CD4-positive, alpha-beta memory T cell (primary cell): ENCODE data around the gene TMEM135. TPM values are rescaled to one million over a fixed set of nuclear protein-coding genes. Genes with fewer than 3 reads are reported as not detected.
"Not testable (repeated sequence)": the region's sequence is repeated elsewhere in the genome, so short reads cannot be mapped to it uniquely, and the experiment has no call there.

Experiments
- CTCF ChIA-PET: fragments of 350-600 bp; sonication (Branson Sonifier 250); formaldehyde crosslinking; loops from one replicate; lab custom pipeline; 2021; ENCODE audit warnings: inconsistent platforms; ENCODE audit not compliant: partially characterized antibody; lab: Charles Lee
- POLR2A ChIA-PET: fragments of 350-600 bp; sonication (Branson Sonifier 250); formaldehyde crosslinking; loops from one replicate; lab custom pipeline; 2021; ENCODE audit not compliant: partially characterized antibody; lab: Charles Lee
- DNase-seq, 5 donors: peaks; one replicate each; pipeline versions ENCODE4 v3.0.0 to v3.0.0-alpha.2; 2020 to 2022; ENCODE audit warnings: mixed read lengths in 1 of 5
- H3K27ac ChIP-seq: one replicate; pipeline ENCODE4 v1.7.0; 2013; ENCODE audit warnings: low read depth, low read length
- H3K27me3 ChIP-seq: 2 replicates; pipeline ENCODE4 v1.7.0; 2013; ENCODE audit warnings: mild to moderate bottlenecking, low read length, moderate library complexity; ENCODE audit not compliant: insufficient read depth
- H3K36me3 ChIP-seq: 2 replicates; pipeline ENCODE4 v1.7.0; 2013; ENCODE audit warnings: mild to moderate bottlenecking, low read length, moderate library complexity; ENCODE audit not compliant: insufficient read depth
- H3K4me1 ChIP-seq: 2 replicates; pipeline ENCODE4 v1.7.0; 2013; ENCODE audit warnings: mild to moderate bottlenecking, low read length, moderate library complexity; ENCODE audit not compliant: insufficient read depth
- H3K4me3 ChIP-seq, 2 donors: one replicate each; pipeline ENCODE4 v1.7.0; 2013; ENCODE audit warnings: low read length in 2 of 2, mild to moderate bottlenecking in 1 of 2
- H3K9me3 ChIP-seq, 2 donors: one replicate each; pipeline ENCODE4 v1.7.0; 2013; ENCODE audit warnings: low read length in 2 of 2, control low read depth in 1 of 2; ENCODE audit not compliant: control insufficient read depth in 1 of 2
- H3K27ac Mint-ChIP-seq, 7 donors: one replicate each; pipeline ENCODE4 v1.8.0; 2020 to 2021; ENCODE audit warnings: mixed read lengths in 7 of 7, mild to moderate bottlenecking in 6 of 7, inconsistent platforms in 3 of 7, moderate library complexity in 3 of 7
- H3K27me3 Mint-ChIP-seq, 2 donors: one replicate each; pipeline ENCODE4 v1.8.0; 2020 to 2021; ENCODE audit warnings: mixed read lengths in 2 of 2
- H3K36me3 Mint-ChIP-seq, 2 donors: one replicate each; pipeline ENCODE4 v1.8.0; 2020 to 2021; ENCODE audit warnings: mixed read lengths in 2 of 2, inconsistent platforms in 1 of 2, mild to moderate bottlenecking in 1 of 2
- H3K4me1 Mint-ChIP-seq, 4 donors: one replicate each; pipeline ENCODE4 v1.8.0; 2020 to 2021; ENCODE audit warnings: mixed read lengths in 4 of 4, mild to moderate bottlenecking in 1 of 4
- H3K4me3 Mint-ChIP-seq, 8 donors: one replicate each; pipeline ENCODE4 v1.8.0; 2020 to 2021; ENCODE audit warnings: mixed read lengths in 8 of 8, mild to moderate bottlenecking in 7 of 8, moderate library complexity in 6 of 8, inconsistent platforms in 3 of 8
- H3K9me3 Mint-ChIP-seq, 8 donors: one replicate each; pipeline ENCODE4 v1.8.0; 2020 to 2021; ENCODE audit warnings: mixed read lengths in 8 of 8, mild to moderate bottlenecking in 5 of 8, inconsistent platforms in 3 of 8, moderate library complexity in 1 of 8
- intact Hi-C: fragments of 100-400 bp; cut with micrococcal nuclease; formaldehyde crosslinking; loops from one replicate; pipeline ENCODE4 v1.15.1; 2023
- polyA plus RNA-seq, 2 donors: library from polyadenylated mRNA; unstranded; fragments of 300-500 nt; fragmentation: Illumina TruSeq; gene quantifications; one replicate each; pipeline ENCODE4 v1.2.3, GENCODE V29; 2021
- total RNA-seq, 2 experiments: library from RNA; stranded (reverse); gene quantifications; one replicate each; pipeline ENCODE4 v1.2.3, GENCODE V29; 2021

Gene TMEM135
- total and polyA plus RNA-seq, 4 experiments from 2014 or later = 6.6 to 12.4 (median 10.2) TPM

DNA sequence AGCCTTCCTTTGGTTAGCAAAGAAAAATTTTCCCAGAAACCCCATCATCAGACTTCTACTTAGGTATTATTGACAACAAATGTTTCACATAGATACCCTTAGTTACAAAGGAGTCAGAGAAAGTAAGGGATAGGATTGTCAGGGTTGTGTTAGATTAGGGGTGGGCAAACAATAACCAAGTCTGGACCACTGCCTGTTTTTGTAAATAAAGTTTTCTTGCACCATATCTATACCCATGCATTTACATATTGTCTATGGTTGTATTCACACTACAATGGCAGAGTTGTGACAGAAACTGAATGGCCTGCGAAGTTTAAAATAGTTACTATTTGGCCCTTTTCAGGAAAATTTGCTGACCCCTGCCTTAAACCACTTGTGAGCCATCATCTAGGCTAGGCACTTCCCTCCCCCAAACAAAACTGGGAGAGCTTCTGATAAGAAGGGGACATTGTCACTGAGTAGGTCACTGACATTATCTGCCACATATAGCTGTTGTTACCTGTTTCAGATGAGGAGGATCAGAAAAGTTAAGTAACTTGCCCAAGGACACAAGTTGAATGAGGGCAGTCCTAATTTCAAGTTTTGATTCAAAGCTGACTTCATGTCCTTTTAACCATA lies 40.7 kb upstream of the TMEM135 start:
- intact Hi-C loops = no loop called here

GRCh38 chr11:86999388-86999787 lies 38.3 kb upstream of the TMEM135 start:
- Histone ChIP-seq H3K4me3 (no peak overlapping the region), H3K4me1 (no peaks in the 10 kb centered on the region), H3K27me3 (no peaks in the 10 kb centered on the region), H3K27ac (no peak overlapping the region), H3K36me3 (no peaks in the 10 kb centered on the region), H3K9me3 (no peaks in the 10 kb centered on the region)
- Mint-ChIP-seq H3K9me3 (no peaks in the 10 kb centered on the region), H3K4me1 (no peaks in the 10 kb centered on the region), H3K27ac (no peak overlapping the region), H3K36me3 (no peaks in the 10 kb centered on the region), H3K4me3 (no peak overlapping the region), H3K27me3 (no peaks in the 10 kb centered on the region)
- intact Hi-C loops = no loop called here
- DNase-seq = no peak
- ChIA-PET CTCF (interaction anchor here (0.7 kb wide), 1 partner anchor 18 kb away, joined by 4 read pairs; no protein-coding TSS in a partner anchor), POLR2A (no interaction called here)

More for the DNA sequence above, 40.7 kb upstream of the TMEM135 start:
- H3K9me3 Mint-ChIP-seq = no peaks in the 10 kb centered on the region
- H3K4me1 ChIP-seq = no peaks in the 10 kb centered on the region
- H3K4me3 ChIP-seq = no peak overlapping the region
- no peaks in the 10 kb centered on the region for H3K27me3 Mint-ChIP-seq
- H3K27ac ChIP-seq = no peak overlapping the region
- H3K36me3 ChIP-seq = no peaks in the 10 kb centered on the region
- no peaks in the 10 kb centered on the region for H3K9me3 ChIP-seq
- H3K27me3 ChIP-seq = no peaks in the 10 kb centered on the region
- CTCF ChIA-PET = interaction anchor here (0.7 to 1.4 kb wide), 4 partner anchors 15 to 296 kb away, joined by 3 to 6 read pairs (median 3); no protein-coding TSS in a partner anchor
- no peaks in the 10 kb centered on the region for H3K36me3 Mint-ChIP-seq
- no peaks in the 10 kb centered on the region for H3K4me1 Mint-ChIP-seq
- H3K27ac Mint-ChIP-seq = no peak overlapping the region
- POLR2A ChIA-PET = no interaction called here
- no peak for DNase-seq
- no peak overlapping the region for H3K4me3 Mint-ChIP-seq

GRCh38 chr11:86999859-87000753 lies 37.6 kb upstream of the TMEM135 start:
- no peak overlapping the region for H3K4me3 Mint-ChIP-seq
- no peak overlapping the region for H3K4me3 ChIP-seq
- H3K9me3 ChIP-seq = no peaks in the 10 kb centered on the region
- no peaks in the 10 kb centered on the region for H3K27me3 ChIP-seq
- no peaks in the 10 kb centered on the region for H3K4me1 ChIP-seq
- intact Hi-C loops = no loop called here
- H3K36me3 Mint-ChIP-seq = no peaks in the 10 kb centered on the region
- H3K9me3 Mint-ChIP-seq = no peaks in the 10 kb centered on the region
- CTCF ChIA-PET = interaction anchor here (1.2 kb wide), 1 partner anchor 82 kb away, joined by 3 read pairs; no protein-coding TSS in a partner anchor
- POLR2A ChIA-PET = no interaction called here
- H3K27ac ChIP-seq = no peak overlapping the region
- H3K4me1 Mint-ChIP-seq = no peaks in the 10 kb centered on the region
- H3K36me3 ChIP-seq = no peaks in the 10 kb centered on the region
- no peaks in the 10 kb centered on the region for H3K27me3 Mint-ChIP-seq
- no peak overlapping the region for H3K27ac Mint-ChIP-seq
- DNase-seq = no peak

DNA sequence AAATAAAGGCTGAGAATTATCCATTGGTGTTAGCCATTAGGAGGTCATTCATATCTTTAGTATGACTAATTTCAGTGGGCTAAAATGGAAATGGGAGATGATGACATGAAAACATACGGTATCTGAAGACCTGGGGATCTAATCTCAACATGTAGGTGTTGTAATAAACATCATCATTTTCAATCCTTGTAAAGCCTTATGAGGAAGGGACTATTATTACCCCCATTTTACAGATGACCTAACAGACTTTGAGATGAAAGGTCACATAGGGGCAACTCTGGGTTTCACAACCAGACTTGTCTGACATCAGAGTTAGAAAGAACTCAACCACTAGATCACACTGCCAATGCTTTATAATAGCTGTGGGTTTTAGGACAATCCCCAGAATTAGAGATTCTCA lies 34.8 kb upstream of the TMEM135 start:
- no peak overlapping the region for H3K4me3 Mint-ChIP-seq
- POLR2A ChIA-PET = no interaction called here
- H3K36me3 Mint-ChIP-seq = no peaks in the 10 kb centered on the region
- H3K27ac Mint-ChIP-seq = no peak overlapping the region
- no peak overlapping the region for H3K4me3 ChIP-seq
- no peaks in the 10 kb centered on the region for H3K9me3 ChIP-seq
- no peak for DNase-seq
- no peaks in the 10 kb centered on the region for H3K36me3 ChIP-seq
- no peaks in the 10 kb centered on the region for H3K4me1 ChIP-seq
- intact Hi-C loops = no loop called here
- no peaks in the 10 kb centered on the region for H3K9me3 Mint-ChIP-seq
- CTCF ChIA-PET = no interaction called here
- H3K27me3 ChIP-seq = no peaks in the 10 kb centered on the region
- H3K4me1 Mint-ChIP-seq = no peaks in the 10 kb centered on the region
- H3K27ac ChIP-seq = no peak overlapping the region
- H3K27me3 Mint-ChIP-seq = no peaks in the 10 kb centered on the region

- H3K9me3 ChIP-seq, H3K9me3 Mint-ChIP-seq, H3K27me3 ChIP-seq, DNase-seq, POLR2A ChIA-PET, H3K4me3 Mint-ChIP-seq, H3K27ac ChIP-seq, H3K27me3 Mint-ChIP-seq, H3K36me3 Mint-ChIP-seq, H3K4me1 ChIP-seq, H3K27ac Mint-ChIP-seq, H3K4me3 ChIP-seq, H3K4me1 Mint-ChIP-seq, CTCF ChIA-PET, intact Hi-C loops, H3K36me3 ChIP-seq: not testable (repeated sequence)
These were observed 33.5 kb upstream of the TMEM135 start for GRCh38 chr11:87004281-87004680.

DNA sequence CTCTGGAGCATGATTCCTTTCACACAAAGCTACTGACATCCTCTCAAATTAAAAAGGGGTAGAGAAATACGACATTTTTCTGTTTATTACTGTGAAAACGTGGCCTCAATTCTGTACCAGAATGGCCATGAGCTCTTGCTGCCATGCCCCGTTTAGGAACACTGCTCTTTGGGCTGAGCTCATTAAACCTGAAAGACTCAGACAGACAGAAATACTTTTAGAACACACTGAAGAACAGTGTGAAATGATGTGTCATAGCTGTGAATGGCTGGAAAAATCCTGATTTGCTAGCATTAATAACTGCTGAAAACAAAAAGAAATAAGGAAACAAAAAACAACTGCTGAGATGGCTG lies 32.2 kb upstream of the TMEM135 start:
- Histone ChIP-seq H3K27ac (no peak overlapping the region), H3K36me3 (no peaks in the 10 kb centered on the region), H3K9me3 (no peaks in the 10 kb centered on the region), H3K27me3 (no peaks in the 10 kb centered on the region), H3K4me1 (no peaks in the 10 kb centered on the region), H3K4me3 (no peak overlapping the region)
- no peaks in the 10 kb centered on the region for H3K9me3 Mint-ChIP-seq
- no peak for DNase-seq
- ChIA-PET CTCF (interaction anchor here (1.1 to 1.5 kb wide), 2 partner anchors 32 to 294 kb away, joined by 3 read pairs; partner anchors contain the start of gene TMEM135), POLR2A (no interaction called here)
- no peaks in the 10 kb centered on the region for H3K4me1 Mint-ChIP-seq
- H3K27me3 Mint-ChIP-seq = no peaks in the 10 kb centered on the region
- intact Hi-C loops = no loop called here
- H3K4me3 Mint-ChIP-seq = no peak overlapping the region
- H3K36me3 Mint-ChIP-seq = no peaks in the 10 kb centered on the region
- H3K27ac Mint-ChIP-seq = no peak overlapping the region

- Histone ChIP-seq H3K27me3 (no peaks in the 10 kb centered on the region), H3K4me3 (no peak overlapping the region), H3K36me3 (no peaks in the 10 kb centered on the region), H3K4me1 (no peaks in the 10 kb centered on the region), H3K9me3 (no peaks in the 10 kb centered on the region), H3K27ac (no peak overlapping the region)
- H3K4me1 Mint-ChIP-seq = no peaks in the 10 kb centered on the region
- H3K27me3 Mint-ChIP-seq = no peaks in the 10 kb centered on the region
- DNase-seq = no peak
- no peaks in the 10 kb centered on the region for H3K9me3 Mint-ChIP-seq
- H3K27ac Mint-ChIP-seq = no peak overlapping the region
- H3K36me3 Mint-ChIP-seq = no peaks in the 10 kb centered on the region
- intact Hi-C loops = no loop called here
- POLR2A ChIA-PET = no interaction called here
- H3K4me3 Mint-ChIP-seq = no peak overlapping the region
- CTCF ChIA-PET = interaction anchor here (1.1 to 1.5 kb wide), 2 partner anchors 32 to 294 kb away, joined by 3 read pairs; partner anchors contain the start of gene TMEM135
These were observed 31.7 kb upstream of the TMEM135 start for GRCh38 chr11:87006035-87006434.
